AML-193 (cell line): ENCODE results near the gene FNIP2.
"Not testable (repeated sequence)": the region's sequence is repeated elsewhere in the genome, so short reads cannot be mapped to it uniquely, and the experiment has no call there.

ENCODE experiments used
- DNase-seq, 2 experiments: peaks; one replicate each; lab custom pipeline; 2025; lab: John Stamatoyannopoulos, UW

Gene FNIP2

DNA sequence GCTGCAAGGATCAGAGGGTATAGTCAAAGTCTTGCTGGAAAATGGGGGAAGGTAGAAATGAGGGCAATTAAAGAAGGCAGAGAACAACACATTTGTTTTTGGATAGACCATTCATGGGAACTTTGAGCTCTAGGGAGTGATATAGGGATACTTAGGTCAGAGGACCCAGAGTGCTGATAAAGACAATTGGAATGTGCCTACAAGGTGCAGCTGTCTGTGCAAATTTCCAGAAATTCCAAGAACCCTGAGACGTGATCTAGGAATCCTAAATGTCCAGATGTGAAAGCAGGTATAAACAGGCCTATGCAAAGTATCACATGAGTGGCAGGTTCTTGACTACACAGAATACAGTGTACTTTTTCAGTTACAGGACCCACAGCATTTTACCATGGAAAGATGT is 24.2 kb downstream of the FNIP2 start:
- DNase-seq: no peak

GRCh38 chr4:158793430-158793829 is 24.6 kb downstream of the FNIP2 start:
- DNase-seq: not testable (repeated sequence)

GRCh38 chr4:158796370-158797140 is 27.7 kb downstream of the FNIP2 start:
- no peak for DNase-seq

GRCh38 chr4:158798062-158798461 is 29.2 kb downstream of the FNIP2 start:
- no peak for DNase-seq

GRCh38 chr4:158799013-158799770 is 30.4 kb downstream of the FNIP2 start:
- no peak for DNase-seq

- no peak for DNase-seq
Measured at GRCh38 chr4:158799856-158800255, 31.0 kb downstream of the FNIP2 start.

GRCh38 chr4:158801066-158801465 is 32.2 kb downstream of the FNIP2 start:
- no peak for DNase-seq

- no peak for DNase-seq
Measured at GRCh38 chr4:158801677-158802076, 32.9 kb downstream of the FNIP2 start.

DNA sequence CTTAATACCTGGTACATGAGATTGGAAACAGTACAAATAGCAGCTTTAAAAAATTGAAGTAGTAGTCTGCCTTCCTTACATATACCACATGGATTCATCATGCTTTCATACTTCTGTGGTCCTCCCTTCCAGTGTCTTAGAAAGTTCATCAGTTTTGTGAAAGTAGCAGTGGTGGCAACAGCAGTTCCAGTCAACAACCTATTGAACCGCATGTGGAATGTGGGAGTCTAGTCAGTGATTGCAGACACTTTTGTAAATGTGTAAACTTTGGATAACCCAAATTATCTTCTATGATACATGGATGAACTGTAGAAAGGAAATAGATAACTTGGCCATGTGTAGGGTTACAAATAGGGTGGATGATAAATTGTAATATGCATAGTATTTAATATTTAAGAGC is 34.1 kb downstream of the FNIP2 start:
- no peak for DNase-seq

GRCh38 chr4:158805635-158806471 is 37.0 kb downstream of the FNIP2 start:
- DNase-seq: peak; percentile 78 to 81

DNA sequence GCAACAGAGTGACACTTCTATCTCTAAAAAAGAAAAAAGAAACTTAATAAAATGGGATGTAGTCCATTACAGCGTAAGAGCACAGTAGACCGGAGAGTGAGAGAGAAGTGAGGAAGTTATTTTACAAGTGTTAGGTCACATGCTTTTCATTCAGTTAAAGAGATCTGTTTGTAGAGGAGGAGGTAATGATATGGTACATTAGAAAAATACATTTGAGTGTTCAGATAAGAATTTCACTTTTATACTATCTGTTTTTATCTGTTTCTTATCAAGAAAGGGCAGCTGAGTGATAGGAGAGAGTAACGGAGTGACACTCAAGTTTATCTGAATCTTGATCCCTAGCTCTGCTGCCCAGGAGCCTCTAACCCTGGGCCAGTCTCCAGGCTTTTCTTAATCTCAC is 38.9 kb downstream of the FNIP2 start:
- peak; percentile 5 to 30 for DNase-seq

- no peak for DNase-seq
Measured at GRCh38 chr4:158808399-158808798, 39.6 kb downstream of the FNIP2 start.

DNA sequence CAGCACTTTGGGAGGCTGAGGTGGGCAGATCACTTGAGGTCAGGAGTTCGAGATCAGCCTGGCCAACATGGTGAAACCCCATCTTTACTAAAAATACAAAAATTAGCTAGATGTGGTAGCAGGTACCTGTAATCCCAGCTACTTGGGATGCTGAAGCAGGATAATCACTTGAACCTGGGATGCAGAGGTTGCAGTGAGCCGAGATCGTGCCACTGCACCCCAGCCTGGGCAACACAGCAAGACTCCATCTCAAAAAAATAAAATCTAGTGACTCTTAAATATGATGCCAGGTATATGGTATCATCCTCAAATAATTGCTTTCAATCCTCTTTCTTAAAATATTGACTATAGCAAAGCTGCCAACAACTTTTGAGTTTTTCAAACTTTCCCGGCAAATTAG is 40.4 kb downstream of the FNIP2 start:
- not testable (repeated sequence) for DNase-seq

- peak; percentile 23 to 60 for DNase-seq
Measured at GRCh38 chr4:158809611-158810486, 41.0 kb downstream of the FNIP2 start.

GRCh38 chr4:158810487-158811215 is 41.8 kb downstream of the FNIP2 start:
- DNase-seq: no peak

- DNase-seq: peak in 1 of 2 experiments; percentile 10
Measured at GRCh38 chr4:158811216-158811540, 42.4 kb downstream of the FNIP2 start.

GRCh38 chr4:158811704-158812103 is 42.9 kb downstream of the FNIP2 start:
- peak; percentile 79 to 82 for DNase-seq

DNA sequence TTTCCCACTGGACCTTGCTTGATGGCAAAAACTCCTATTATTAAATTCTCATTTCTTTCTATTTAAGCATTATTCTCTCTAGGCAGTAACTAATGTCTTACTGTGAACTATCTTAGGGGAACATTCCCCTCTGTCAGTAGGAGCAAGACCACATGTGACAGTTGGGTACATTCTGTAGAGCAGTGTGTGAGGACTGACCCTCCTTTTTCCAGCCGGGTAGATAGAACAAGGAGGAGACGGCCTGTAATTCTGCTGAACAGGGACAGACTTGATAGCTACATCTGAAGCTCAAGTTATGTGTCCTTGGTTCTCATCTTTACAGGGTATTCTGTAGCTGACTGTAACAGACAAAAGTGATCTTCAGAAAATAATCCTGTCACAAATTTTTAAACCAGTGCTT is 43.3 kb downstream of the FNIP2 start:
- no peak for DNase-seq

DNA sequence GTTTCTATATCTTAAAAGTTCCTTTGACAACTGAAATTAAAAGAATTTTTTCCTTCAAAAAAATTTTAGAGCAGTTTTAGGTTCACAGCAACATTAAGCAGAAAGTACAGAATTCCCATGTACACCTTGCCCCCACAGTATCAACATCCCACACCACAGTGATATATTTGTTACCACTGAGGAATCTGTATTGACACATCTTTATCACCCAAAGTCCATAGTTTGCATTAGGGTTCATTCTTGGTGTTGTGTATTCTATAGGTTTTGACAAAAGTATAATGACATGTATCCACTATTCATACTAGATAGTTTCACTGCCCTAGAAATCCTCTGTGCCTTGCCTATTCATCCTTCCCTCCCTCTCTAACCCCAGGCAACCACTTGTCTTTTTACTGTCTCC is 43.7 kb downstream of the FNIP2 start:
- no peak for DNase-seq

DNA sequence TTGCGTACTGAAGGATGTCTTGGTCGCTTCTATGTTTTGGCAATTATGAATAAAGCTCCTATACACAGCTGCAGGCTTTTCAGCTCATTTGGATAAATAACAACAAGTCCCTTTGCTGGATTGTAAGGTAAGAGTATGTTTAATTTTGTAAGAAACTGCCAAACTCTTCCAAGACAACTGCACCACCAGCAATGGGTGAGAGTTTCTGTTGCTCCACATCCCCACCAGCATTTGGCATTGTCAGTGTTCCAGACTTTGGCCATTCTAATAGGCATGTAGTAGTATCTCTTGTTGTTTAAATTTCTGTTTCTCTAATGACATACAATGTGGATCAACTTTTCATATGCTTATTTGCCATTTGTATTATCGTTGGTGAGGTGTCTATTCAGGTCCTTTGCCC is 44.3 kb downstream of the FNIP2 start:
- DNase-seq: no peak

- no peak for DNase-seq
Measured at GRCh38 chr4:158814207-158814606, 45.4 kb downstream of the FNIP2 start.
